H1 (cell line): ENCODE results near the gene ZNF219. TPM values are rescaled to one million over a fixed set of nuclear protein-coding genes. Genes with fewer than 3 reads are reported as not detected.

Experiments
- RFX5 ChIP-seq: IDR thresholded peaks from 2 replicates; pipeline ENCODE4 v1.6.1; 2011; ENCODE audit warnings: low read depth, low read length, improper control_type of control experiment, borderline replicate concordance
- polyA plus RNA-seq, 7 experiments: library from polyadenylated mRNA; depleted of rRNA in 3 of 7; stranded (reverse) in 5 of 7; unstranded in 2 of 7; fragments of >200 nt in 5 of 7; fragments of 200-250 nt in 2 of 7; gene quantifications; 1 replicate in 5 of 7; 2 replicates in 1 of 7; 4 replicates in 1 of 7; pipeline versions ENCODE4 v1.2.1 to v1.2.3, GENCODE V29; 2011 to 2013; ENCODE audit warnings: missing spikeins in 2 of 7, mixed read lengths in 2 of 7
- total RNA-seq: library from RNA; stranded (reverse); fragmentation: NEBNext Ultra II Directional; extraction: Animal tissue kit (Norgen Biotek cat#: 25700); gene quantifications from 2 replicates; pipeline ENCODE4 v1.2.1, GENCODE V29; 2021

ZNF219 gene
- total and polyA plus RNA-seq, 2 of the 8 experiments (the other 6 are each of a cell fraction or from before 2014, with no cell fraction given): 113 to 160 TPM

GRCh38 chr14:21095430-21096205 lies 2.8 kb downstream of the ZNF219 start (continued):
- TF ChIP-seq RFX5: no peak
